Measurements from ENCODE around the gene VWC2L. TPM values are rescaled to one million over a fixed set of nuclear protein-coding genes. Genes with fewer than 3 reads are reported as not detected.

Gene VWC2L
- total and polyA plus RNA-seq, 2 experiments from 2014 or later: not detected

DNA sequence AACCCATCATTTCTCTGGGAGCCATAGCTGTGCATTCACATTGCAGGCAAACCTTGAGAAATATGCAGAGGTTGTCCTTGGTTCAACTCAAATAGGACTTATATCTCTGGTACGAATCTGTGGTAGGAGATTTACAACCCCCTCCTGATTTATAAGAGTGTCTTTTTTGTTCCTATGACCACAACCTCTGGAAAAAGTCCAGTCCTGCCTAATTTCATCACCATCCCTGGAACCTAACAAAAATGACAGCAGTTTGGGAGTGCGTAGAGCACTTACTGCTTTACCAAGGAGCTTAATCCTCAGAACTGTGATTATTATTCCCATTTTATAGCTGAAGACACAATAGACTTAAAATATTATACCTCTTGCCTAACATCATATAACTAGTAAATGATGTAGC is 66.5 kb downstream of the VWC2L start:
- Histone ChIP-seq H3K79me2 (replicated peaks; ENCODE audit: insufficient read depth) (no peaks in the 10 kb centered on the region), H3K9me2 (ENCODE audit: insufficient read depth) (no peaks in the 10 kb centered on the region), H2AFZ (no peak overlapping the region), H3K27ac (ENCODE audit: low read depth) (no peak overlapping the region), H3K4me2 (no peak overlapping the region), H3K27me3 (ENCODE audit: insufficient read depth) (no peaks in the 10 kb centered on the region), H3F3A (replicated peaks; ENCODE audit: low read depth) (no peaks in the 10 kb centered on the region), H3K4me1 (ENCODE audit: insufficient read depth) (no peaks in the 10 kb centered on the region), H3K36me3 (ENCODE audit: insufficient read depth) (no peaks in the 10 kb centered on the region), H4K20me1 (replicated peaks; ENCODE audit: insufficient read depth) (no peaks in the 10 kb centered on the region), H3K4me3 (no peak overlapping the region)
- ATAC-seq (no peak), DNase-seq (ENCODE audit: low spot score) (no peak)
- H3K9me3 Mint-ChIP-seq: no peaks in the 10 kb centered on the region
- no peaks in the 10 kb centered on the region for H3K27me3 Mint-ChIP-seq (ENCODE audit: insufficient read depth, low read depth, poor library complexity)
- TF ChIP-seq, protein P1, sequence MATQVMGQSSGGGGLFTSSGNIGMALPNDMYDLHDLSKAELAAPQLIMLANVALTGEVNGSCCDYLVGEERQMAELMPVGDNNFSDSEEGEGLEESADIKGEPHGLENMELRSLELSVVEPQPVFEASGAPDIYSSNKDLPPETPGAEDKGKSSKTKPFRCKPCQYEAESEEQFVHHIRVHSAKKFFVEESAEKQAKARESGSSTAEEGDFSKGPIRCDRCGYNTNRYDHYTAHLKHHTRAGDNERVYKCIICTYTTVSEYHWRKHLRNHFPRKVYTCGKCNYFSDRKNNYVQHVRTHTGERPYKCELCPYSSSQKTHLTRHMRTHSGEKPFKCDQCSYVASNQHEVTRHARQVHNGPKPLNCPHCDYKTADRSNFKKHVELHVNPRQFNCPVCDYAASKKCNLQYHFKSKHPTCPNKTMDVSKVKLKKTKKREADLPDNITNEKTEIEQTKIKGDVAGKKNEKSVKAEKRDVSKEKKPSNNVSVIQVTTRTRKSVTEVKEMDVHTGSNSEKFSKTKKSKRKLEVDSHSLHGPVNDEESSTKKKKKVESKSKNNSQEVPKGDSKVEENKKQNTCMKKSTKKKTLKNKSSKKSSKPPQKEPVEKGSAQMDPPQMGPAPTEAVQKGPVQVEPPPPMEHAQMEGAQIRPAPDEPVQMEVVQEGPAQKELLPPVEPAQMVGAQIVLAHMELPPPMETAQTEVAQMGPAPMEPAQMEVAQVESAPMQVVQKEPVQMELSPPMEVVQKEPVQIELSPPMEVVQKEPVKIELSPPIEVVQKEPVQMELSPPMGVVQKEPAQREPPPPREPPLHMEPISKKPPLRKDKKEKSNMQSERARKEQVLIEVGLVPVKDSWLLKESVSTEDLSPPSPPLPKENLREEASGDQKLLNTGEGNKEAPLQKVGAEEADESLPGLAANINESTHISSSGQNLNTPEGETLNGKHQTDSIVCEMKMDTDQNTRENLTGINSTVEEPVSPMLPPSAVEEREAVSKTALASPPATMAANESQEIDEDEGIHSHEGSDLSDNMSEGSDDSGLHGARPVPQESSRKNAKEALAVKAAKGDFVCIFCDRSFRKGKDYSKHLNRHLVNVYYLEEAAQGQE (IDR thresholded peaks at IDR 0.05; ENCODE audit: unreplicated experiment): no peak
- TF ChIP-seq ZNF114 (CRISPR knock-in tag; IDR thresholded peaks at IDR 0.05): no peak
- TF ChIP-seq EZH2 (IDR thresholded peaks at IDR 0.05; ENCODE audit: low read depth, unreplicated experiment): no peak
- TF ChIP-seq, protein P2, sequence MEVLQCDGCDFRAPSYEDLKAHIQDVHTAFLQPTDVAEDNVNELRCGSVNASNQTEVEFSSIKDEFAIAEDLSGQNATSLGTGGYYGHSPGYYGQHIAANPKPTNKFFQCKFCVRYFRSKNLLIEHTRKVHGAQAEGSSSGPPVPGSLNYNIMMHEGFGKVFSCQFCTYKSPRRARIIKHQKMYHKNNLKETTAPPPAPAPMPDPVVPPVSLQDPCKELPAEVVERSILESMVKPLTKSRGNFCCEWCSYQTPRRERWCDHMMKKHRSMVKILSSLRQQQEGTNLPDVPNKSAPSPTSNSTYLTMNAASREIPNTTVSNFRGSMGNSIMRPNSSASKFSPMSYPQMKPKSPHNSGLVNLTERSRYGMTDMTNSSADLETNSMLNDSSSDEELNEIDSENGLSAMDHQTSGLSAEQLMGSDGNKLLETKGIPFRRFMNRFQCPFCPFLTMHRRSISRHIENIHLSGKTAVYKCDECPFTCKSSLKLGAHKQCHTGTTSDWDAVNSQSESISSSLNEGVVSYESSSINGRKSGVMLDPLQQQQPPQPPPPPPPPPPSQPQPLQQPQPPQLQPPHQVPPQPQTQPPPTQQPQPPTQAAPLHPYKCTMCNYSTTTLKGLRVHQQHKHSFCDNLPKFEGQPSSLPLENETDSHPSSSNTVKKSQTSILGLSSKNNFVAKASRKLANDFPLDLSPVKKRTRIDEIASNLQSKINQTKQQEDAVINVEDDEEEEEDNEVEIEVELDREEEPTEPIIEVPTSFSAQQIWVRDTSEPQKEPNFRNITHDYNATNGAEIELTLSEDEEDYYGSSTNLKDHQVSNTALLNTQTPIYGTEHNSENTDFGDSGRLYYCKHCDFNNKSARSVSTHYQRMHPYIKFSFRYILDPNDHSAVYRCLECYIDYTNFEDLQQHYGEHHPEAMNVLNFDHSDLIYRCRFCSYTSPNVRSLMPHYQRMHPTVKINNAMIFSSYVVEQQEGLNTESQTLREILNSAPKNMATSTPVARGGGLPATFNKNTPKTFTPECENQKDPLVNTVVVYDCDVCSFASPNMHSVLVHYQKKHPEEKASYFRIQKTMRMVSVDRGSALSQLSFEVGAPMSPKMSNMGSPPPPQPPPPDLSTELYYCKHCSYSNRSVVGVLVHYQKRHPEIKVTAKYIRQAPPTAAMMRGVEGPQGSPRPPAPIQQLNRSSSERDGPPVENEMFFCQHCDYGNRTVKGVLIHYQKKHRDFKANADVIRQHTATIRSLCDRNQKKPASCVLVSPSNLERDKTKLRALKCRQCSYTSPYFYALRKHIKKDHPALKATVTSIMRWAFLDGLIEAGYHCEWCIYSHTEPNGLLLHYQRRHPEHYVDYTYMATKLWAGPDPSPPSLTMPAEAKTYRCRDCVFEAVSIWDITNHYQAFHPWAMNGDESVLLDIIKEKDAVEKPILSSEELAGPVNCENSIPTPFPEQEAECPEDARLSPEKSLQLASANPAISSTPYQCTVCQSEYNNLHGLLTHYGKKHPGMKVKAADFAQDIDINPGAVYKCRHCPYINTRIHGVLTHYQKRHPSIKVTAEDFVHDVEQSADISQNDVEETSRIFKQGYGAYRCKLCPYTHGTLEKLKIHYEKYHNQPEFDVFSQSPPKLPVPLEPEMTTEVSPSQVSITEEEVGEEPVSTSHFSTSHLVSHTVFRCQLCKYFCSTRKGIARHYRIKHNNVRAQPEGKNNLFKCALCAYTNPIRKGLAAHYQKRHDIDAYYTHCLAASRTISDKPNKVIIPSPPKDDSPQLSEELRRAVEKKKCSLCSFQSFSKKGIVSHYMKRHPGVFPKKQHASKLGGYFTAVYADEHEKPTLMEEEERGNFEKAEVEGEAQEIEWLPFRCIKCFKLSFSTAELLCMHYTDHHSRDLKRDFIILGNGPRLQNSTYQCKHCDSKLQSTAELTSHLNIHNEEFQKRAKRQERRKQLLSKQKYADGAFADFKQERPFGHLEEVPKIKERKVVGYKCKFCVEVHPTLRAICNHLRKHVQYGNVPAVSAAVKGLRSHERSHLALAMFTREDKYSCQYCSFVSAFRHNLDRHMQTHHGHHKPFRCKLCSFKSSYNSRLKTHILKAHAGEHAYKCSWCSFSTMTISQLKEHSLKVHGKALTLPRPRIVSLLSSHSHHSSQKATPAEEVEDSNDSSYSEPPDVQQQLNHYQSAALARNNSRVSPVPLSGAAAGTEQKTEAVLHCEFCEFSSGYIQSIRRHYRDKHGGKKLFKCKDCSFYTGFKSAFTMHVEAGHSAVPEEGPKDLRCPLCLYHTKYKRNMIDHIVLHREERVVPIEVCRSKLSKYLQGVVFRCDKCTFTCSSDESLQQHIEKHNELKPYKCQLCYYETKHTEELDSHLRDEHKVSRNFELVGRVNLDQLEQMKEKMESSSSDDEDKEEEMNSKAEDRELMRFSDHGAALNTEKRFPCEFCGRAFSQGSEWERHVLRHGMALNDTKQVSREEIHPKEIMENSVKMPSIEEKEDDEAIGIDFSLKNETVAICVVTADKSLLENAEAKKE (CRISPR knock-in tag; IDR thresholded peaks at IDR 0.05): no peak
- TF ChIP-seq CREB1 (CRISPR knock-in tag; IDR thresholded peaks at IDR 0.05; ENCODE audit: low read depth): no peak
- no peak for TF ChIP-seq JUNB (IDR thresholded peaks at IDR 0.05; ENCODE audit: unreplicated experiment)
- TF ChIP-seq NANOG (IDR thresholded peaks at IDR 0.05; ENCODE audit: borderline replicate concordance): no peak
- TF ChIP-seq, protein P3, sequence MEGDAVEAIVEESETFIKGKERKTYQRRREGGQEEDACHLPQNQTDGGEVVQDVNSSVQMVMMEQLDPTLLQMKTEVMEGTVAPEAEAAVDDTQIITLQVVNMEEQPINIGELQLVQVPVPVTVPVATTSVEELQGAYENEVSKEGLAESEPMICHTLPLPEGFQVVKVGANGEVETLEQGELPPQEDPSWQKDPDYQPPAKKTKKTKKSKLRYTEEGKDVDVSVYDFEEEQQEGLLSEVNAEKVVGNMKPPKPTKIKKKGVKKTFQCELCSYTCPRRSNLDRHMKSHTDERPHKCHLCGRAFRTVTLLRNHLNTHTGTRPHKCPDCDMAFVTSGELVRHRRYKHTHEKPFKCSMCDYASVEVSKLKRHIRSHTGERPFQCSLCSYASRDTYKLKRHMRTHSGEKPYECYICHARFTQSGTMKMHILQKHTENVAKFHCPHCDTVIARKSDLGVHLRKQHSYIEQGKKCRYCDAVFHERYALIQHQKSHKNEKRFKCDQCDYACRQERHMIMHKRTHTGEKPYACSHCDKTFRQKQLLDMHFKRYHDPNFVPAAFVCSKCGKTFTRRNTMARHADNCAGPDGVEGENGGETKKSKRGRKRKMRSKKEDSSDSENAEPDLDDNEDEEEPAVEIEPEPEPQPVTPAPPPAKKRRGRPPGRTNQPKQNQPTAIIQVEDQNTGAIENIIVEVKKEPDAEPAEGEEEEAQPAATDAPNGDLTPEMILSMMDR (conservative IDR thresholded peaks at IDR 0.05; ENCODE audit: low read depth in 2 of 2): no peak
- no peak overlapping the region for H3K4me3 Mint-ChIP-seq
- H3K36me3 Mint-ChIP-seq (ENCODE audit: low read depth): no peaks in the 10 kb centered on the region
- no peak overlapping the region for H3K27ac Mint-ChIP-seq
- H3K4me1 Mint-ChIP-seq: peaks cover 4% of the 10 kb centered on the region; the same call in 2 of the 3 replicates

All from GM23338 (cell line).